Body of pancreas (tissue), 4 donors: Measurements from ENCODE around the gene UBE2D2.

ENCODE experiments used
- POLR2A ChIP-seq, 3 donors: fragments of 450-650 bp; IDR thresholded peaks; one replicate each; pipeline ENCODE4 v1.6.1; 2016; ENCODE audit warnings: antibody characterized with exemption in 3 of 3, mild to moderate bottlenecking in 2 of 3
- TF ChIP-seq, protein P1 (sequence below), 7 experiments: fragments of 450-650 bp in 4 of 7; fragments of 200-600 bp in 3 of 7; sonication (generic) in 3 of 7; IDR thresholded peaks; one replicate each; pipeline ENCODE4 v1.5.1; 2016 to 2019; ENCODE audit warnings: antibody characterized with exemption in 7 of 7

DNA sequence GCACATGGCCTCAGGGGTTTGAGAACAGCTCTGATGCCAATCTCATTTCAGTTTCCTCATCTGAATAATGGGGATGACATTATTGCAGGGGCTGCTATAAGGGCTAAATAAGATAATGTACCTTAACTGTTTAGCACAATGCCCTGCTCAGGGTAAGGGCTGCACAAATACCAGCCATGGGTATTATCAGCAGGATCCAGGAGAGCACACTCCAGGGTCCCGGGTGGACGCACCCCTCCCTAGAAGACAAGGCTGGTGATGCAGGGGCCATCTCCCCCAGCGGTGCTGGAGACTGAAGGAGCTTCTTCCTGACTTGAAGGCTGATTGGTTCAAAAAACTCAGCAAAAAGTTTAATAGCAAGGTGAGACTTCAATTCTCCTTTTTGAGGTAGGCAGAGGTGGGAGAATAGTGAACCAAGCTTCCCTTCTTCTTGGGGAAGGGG lies 84.3 kb downstream of the UBE2D2 start:
- TF ChIP-seq, protein P1, sequence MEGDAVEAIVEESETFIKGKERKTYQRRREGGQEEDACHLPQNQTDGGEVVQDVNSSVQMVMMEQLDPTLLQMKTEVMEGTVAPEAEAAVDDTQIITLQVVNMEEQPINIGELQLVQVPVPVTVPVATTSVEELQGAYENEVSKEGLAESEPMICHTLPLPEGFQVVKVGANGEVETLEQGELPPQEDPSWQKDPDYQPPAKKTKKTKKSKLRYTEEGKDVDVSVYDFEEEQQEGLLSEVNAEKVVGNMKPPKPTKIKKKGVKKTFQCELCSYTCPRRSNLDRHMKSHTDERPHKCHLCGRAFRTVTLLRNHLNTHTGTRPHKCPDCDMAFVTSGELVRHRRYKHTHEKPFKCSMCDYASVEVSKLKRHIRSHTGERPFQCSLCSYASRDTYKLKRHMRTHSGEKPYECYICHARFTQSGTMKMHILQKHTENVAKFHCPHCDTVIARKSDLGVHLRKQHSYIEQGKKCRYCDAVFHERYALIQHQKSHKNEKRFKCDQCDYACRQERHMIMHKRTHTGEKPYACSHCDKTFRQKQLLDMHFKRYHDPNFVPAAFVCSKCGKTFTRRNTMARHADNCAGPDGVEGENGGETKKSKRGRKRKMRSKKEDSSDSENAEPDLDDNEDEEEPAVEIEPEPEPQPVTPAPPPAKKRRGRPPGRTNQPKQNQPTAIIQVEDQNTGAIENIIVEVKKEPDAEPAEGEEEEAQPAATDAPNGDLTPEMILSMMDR (IDR thresholded peaks at IDR 0.05), result no peak
- TF ChIP-seq POLR2A (IDR thresholded peaks at IDR 0.05), result no peak
